ENCODE results near the gene C6orf62. TPM values are rescaled to one million over a fixed set of nuclear protein-coding genes. Genes with fewer than 3 reads are reported as not detected.

C6orf62 gene
- total and polyA plus RNA-seq, 2 experiments from 2014 or later = 66.7 to 79.9 TPM

- no peak for DNase-seq (ENCODE audit: low spot score)
- H3K27me3 ChIP-seq (ENCODE audit: insufficient read depth) = no peaks in the 10 kb centered on the region
- no peaks in the 10 kb centered on the region for H4K20me1 ChIP-seq (replicated peaks; ENCODE audit: insufficient read depth)
- Mint-ChIP-seq H3K27ac (no peak overlapping the region), H3K9me3 (no peaks in the 10 kb centered on the region), H3K4me3 (no peak overlapping the region), H3K36me3 (ENCODE audit: low read depth) (no peaks in the 10 kb centered on the region), H3K4me1 (no peaks in the 10 kb centered on the region), H3K27me3 (ENCODE audit: insufficient read depth, low read depth, poor library complexity) (no peaks in the 10 kb centered on the region)
- no peak overlapping the region for H3K27ac ChIP-seq (ENCODE audit: low read depth)
- peaks cover 8% of the 10 kb centered on the region; the same call in 1 of the 2 replicates for H3K9me2 ChIP-seq (ENCODE audit: insufficient read depth)
- H3K4me1 ChIP-seq (ENCODE audit: insufficient read depth) = no peaks in the 10 kb centered on the region
- no peaks in the 10 kb centered on the region for H3K79me2 ChIP-seq (replicated peaks; ENCODE audit: insufficient read depth)
- peak overlapping the region; percentile 96 for H2AFZ ChIP-seq
- no peaks in the 10 kb centered on the region for H3K36me3 ChIP-seq (ENCODE audit: insufficient read depth)
- H3K4me3 ChIP-seq = no peak overlapping the region
- H3K4me2 ChIP-seq = no peak overlapping the region
- no peaks in the 10 kb centered on the region for H3F3A ChIP-seq (replicated peaks; ENCODE audit: low read depth)
- TF ChIP-seq EZH2phosphoT487 (IDR thresholded peaks at IDR 0.05; ENCODE audit: unreplicated experiment) (no peak), JUNB (IDR thresholded peaks at IDR 0.05; ENCODE audit: unreplicated experiment) (no peak), STAT1 (IDR thresholded peaks at IDR 0.05; ENCODE audit: unreplicated experiment) (no peak), POLR2AphosphoS5 (IDR thresholded peaks at IDR 0.05; ENCODE audit: low read depth) (no peak), REST (IDR thresholded peaks at IDR 0.05; ENCODE audit: unreplicated experiment) (no peak), ETS1 (IDR thresholded peaks at IDR 0.05) (no peak), NANOG (IDR thresholded peaks at IDR 0.05; ENCODE audit: borderline replicate concordance) (no peak), CTCF (conservative IDR thresholded peaks at IDR 0.05; ENCODE audit: low read depth in 2 of 2) (no peak), EZH2 (IDR thresholded peaks at IDR 0.05; ENCODE audit: low read depth, unreplicated experiment) (no peak), ZNF331 (CRISPR knock-in tag; IDR thresholded peaks at IDR 0.05; ENCODE audit: low read depth) (no peak), CREB1 (CRISPR knock-in tag; IDR thresholded peaks at IDR 0.05; ENCODE audit: low read depth) (no peak), ZNF462 (CRISPR knock-in tag; IDR thresholded peaks at IDR 0.05) (no peak), ZNF114 (CRISPR knock-in tag; IDR thresholded peaks at IDR 0.05) (no peak)
- no peak for ATAC-seq
Measured at GRCh38 chr6:24743265-24743943, 24.4 kb upstream of the C6orf62 start.
